Measurements from ENCODE around the gene SMAGP. TPM values are rescaled to one million over a fixed set of nuclear protein-coding genes. Genes with fewer than 3 reads are reported as not detected.
"Not testable (repeated sequence)": the region's sequence is repeated elsewhere in the genome, so short reads cannot be mapped to it uniquely, and the experiment has no call there.

SMAGP gene
- total RNA-seq, 2 donors from 2014 or later: 0.13 to 0.50 TPM

DNA sequence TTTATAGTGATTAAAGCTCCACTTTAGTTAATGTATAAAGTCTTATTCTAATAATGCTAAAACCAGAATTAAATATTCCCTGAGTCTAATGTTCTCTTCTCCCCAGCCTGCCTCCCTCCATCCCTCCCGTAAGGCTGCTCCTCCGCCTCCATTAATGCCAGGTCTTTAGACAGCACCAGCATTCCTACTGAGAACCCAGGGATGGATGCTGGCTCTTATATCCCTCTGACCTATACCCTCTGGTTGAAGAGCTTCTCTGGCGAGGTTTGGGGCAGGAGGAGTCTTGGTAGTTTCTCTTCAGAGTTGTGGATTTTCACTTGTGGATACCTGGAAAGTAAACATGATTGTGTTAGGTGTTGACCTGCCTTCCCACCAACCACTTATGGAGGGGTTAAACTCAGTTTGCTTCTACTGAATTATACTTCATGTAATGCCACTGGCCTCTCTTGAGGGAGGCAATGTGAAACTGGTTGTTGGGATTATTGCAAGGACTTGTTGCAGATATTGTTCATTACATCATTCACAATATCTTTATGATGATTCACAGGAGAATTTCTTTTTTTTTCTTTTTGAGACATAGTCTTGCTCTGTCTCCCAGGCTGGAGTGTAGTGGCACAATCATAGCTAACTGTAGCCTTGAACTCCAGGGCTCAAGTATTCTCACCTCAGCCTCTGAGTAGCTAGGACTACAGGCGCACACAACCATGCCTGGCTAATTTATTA, 11.1 kb upstream of the SMAGP start:
- Mint-ChIP-seq H3K27ac (peak overlapping the region; percentile 15), H3K27me3 (no peaks in the 10 kb centered on the region), H3K4me3 (no peak overlapping the region), H3K36me3 (ENCODE audit: low read depth) (peaks cover 51% of the 10 kb centered on the region), H3K4me1 (no peaks in the 10 kb centered on the region), H3K9me3 (no peaks in the 10 kb centered on the region)
- no peak for ATAC-seq (replicated peaks)

DNA sequence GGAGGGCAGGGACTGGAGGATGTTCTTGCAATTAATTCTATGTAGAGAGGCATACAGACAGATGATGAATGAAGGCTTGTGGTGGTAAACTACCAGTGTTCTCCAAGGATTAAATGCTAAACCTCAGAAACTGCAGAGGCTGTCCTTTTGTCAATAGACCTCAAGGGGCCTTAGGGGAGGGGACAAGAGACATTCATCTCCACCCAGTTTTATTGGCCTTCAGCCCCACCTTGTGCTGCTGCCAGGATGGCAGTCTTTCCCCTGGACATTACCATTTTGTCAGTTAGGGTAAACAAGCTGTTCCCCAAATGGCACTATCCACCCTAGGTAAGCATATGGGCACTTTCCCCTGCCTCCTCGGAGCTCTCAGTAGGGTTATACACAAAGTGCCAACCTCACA, 4.9 kb upstream of the SMAGP start:
- Mint-ChIP-seq H3K4me1 (peaks cover 9% of the 10 kb centered on the region), H3K27ac (no peak overlapping the region), H3K27me3 (no peaks in the 10 kb centered on the region), H3K36me3 (ENCODE audit: low read depth) (peaks cover under 1% of the 10 kb centered on the region), H3K9me3 (no peaks in the 10 kb centered on the region), H3K4me3 (no peak overlapping the region)
- ATAC-seq (replicated peaks): no peak

DNA sequence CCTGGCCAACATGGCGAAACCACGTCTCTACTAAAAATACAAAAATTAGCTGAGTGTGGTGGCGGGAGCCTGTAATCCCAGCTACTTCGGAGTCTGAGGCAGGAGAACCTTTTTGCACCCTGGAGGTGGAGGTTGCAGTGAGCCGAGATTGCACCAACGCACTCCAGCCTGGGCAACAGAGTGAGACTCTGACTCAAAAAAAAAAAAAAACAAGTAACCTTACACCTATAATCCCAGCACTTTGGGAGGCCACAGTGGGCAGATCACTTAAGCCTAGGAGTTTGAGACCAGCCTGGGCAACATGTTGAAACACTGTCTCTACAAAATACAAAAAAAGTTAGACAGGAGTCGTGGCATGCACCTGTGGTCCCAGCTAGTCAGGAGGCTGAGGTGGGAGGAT, 2.6 kb upstream of the SMAGP start:
- not testable (repeated sequence) for H3K9me3 Mint-ChIP-seq; H3K27ac Mint-ChIP-seq; H3K4me3 Mint-ChIP-seq; H3K27me3 Mint-ChIP-seq; ATAC-seq (replicated peaks); H3K36me3 Mint-ChIP-seq (ENCODE audit: low read depth); H3K4me1 Mint-ChIP-seq

DNA sequence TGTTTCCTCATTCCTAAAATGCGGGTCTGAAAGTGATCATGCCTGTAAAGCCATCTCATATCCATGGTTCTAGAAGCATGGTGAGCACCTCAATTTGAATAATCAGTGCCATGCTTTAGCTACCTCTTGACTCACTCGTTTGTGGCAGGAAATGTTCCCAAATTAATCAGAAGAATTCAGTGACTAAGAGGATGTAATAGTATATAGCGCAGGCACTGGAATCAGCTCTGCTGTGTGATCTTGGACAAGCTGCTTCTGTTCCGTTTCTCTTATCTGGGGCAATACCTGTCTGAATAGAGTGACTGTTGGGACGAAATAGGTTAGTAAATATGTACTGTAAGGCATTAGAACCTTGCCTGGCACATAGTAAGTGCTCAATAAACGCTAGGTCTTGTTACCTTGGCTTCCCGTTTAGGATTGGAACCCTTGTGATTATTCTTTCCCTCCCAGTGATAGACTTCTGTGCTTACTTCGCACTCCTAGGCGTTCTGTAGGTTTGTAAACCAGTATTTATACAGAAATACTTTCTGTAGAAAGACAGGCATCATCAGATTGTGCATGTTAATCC, 820 bp upstream of the SMAGP start:
- no peaks in the 10 kb centered on the region for H3K36me3 Mint-ChIP-seq (ENCODE audit: low read depth)
- H3K9me3 Mint-ChIP-seq: no peaks in the 10 kb centered on the region
- peak overlapping the region; percentile 90 for H3K4me3 Mint-ChIP-seq
- peak; percentile 89 for ATAC-seq (replicated peaks)
- H3K27me3 Mint-ChIP-seq: no peaks in the 10 kb centered on the region
- H3K27ac Mint-ChIP-seq: peak overlapping the region; percentile 53
- peaks cover 9% of the 10 kb centered on the region for H3K4me1 Mint-ChIP-seq

DNA sequence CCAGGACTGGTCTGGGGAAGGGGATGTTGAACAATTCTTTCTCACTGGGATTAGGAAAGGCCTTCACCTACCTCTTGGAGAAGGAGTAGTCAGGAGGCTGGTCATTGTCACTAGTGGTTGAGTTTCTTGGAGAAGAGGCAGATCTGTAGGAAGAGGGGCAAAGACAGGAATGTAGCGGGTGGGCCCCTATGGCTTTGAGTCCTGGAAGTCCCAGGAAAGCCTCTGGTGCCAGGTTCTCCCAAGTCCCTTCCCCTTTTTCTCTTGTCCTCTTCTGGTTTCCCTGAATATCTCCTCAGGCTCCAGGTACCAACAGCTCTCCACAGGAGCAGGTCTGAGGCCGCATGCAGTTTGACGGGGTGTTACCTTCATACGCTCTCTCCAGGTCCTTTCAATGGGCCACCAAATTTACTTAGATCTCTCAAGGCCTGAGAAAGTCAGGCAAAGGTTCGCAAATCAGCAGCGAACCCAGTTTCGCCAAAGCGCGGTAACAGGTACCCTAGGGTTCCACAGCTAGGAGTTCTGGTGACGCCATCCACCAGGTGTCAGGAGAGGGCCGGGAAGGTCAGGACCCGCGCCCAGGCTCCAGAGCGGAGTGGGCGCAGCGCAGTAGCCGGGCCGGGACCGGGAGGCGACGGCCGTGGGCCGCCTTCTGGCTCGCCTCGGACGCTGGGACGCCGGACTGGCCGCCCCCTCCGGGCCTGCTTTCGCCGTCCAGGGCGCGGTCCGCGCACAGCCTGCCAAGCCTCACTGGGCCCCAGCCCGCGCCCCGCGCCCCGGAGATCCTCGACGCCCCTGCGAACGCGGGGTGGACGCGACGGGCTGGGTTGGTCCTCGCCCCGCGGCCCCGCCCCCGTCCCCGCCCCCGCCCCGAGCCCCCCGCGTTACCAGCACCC, 795 bp downstream of the SMAGP start:
- peak; percentile 48 for ATAC-seq (replicated peaks)
- no peaks in the 10 kb centered on the region for H3K36me3 Mint-ChIP-seq (ENCODE audit: low read depth)
- no peaks in the 10 kb centered on the region for H3K27me3 Mint-ChIP-seq
- H3K4me3 Mint-ChIP-seq: peak overlapping the region; percentile 58
- H3K9me3 Mint-ChIP-seq: no peaks in the 10 kb centered on the region
- H3K27ac Mint-ChIP-seq: no peak overlapping the region
- H3K4me1 Mint-ChIP-seq: peaks cover 17% of the 10 kb centered on the region

DNA sequence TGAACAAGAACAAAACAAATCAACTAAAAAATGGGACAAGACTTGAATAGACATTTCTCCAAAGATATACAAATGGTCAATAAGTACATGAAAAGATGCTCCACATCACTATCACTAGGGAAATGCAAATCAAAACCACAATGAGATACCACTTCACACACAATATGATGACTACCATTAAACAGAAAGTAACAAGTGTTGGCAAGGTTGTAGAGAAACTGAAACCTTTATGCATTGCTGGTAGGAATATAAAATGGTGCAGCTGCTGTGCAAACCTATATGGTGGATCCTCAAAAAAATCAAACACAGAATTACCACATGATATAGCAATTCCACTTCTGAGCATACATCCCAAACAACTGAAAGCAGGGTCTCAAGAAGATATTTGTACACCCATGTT, 5.2 kb downstream of the SMAGP start:
- H3K27me3 Mint-ChIP-seq: no peaks in the 10 kb centered on the region
- peaks cover 8% of the 10 kb centered on the region for H3K4me1 Mint-ChIP-seq
- H3K36me3 Mint-ChIP-seq (ENCODE audit: low read depth): no peaks in the 10 kb centered on the region
- H3K4me3 Mint-ChIP-seq: peak overlapping the region; percentile 2
- no peak overlapping the region for H3K27ac Mint-ChIP-seq
- ATAC-seq (replicated peaks): peak; percentile 89
- no peaks in the 10 kb centered on the region for H3K9me3 Mint-ChIP-seq

DNA sequence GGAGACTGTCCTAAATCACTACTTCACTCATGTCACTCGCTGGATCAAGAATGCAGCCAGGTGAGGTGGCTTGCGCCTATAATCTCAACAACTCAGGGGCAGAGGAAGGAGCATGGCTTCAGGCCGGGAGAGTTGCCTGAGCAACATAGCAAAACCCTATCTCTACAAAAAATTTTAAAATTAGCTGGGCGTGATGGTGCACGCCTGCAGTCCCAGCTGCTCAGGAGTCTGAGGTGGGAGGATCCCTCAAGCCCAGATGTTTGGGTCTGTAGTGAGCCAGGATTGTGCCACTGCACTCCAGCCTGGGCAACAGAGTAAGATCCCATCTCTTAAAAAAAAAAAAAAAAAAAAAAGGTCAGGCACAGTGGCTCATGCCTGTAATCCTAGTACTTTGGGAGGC, 5.9 kb downstream of the SMAGP start:
- H3K27me3 Mint-ChIP-seq: no peaks in the 10 kb centered on the region
- H3K4me3 Mint-ChIP-seq: no peak overlapping the region
- no peaks in the 10 kb centered on the region for H3K36me3 Mint-ChIP-seq (ENCODE audit: low read depth)
- H3K4me1 Mint-ChIP-seq: peaks cover 8% of the 10 kb centered on the region
- H3K9me3 Mint-ChIP-seq: no peaks in the 10 kb centered on the region
- no peak overlapping the region for H3K27ac Mint-ChIP-seq
- ATAC-seq (replicated peaks): no peak

DNA sequence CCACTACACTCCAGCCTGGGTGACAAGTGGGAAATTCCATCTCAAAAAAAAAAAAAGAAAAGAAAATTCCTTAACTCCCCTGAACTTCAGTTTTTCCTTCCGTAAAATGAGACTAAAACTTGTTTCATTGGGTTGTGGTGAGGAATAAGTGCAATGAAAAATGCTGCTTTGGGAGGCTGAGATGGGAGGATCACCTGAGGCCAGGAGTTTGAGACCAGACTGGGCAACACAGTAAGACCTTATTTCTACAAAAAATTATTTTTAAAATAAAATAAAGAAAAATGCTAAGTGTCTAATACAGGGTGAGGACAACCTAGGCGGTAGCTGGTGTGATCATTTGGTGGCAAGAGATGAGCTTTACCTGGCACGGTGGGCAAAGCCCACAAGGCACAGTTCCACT, 6.9 kb downstream of the SMAGP start:
- H3K36me3 Mint-ChIP-seq (ENCODE audit: low read depth): no peaks in the 10 kb centered on the region
- no peaks in the 10 kb centered on the region for H3K9me3 Mint-ChIP-seq
- H3K4me3 Mint-ChIP-seq: no peak overlapping the region
- H3K27ac Mint-ChIP-seq: no peak overlapping the region
- ATAC-seq (replicated peaks): no peak
- no peaks in the 10 kb centered on the region for H3K27me3 Mint-ChIP-seq
- H3K4me1 Mint-ChIP-seq: peaks cover 8% of the 10 kb centered on the region

DNA sequence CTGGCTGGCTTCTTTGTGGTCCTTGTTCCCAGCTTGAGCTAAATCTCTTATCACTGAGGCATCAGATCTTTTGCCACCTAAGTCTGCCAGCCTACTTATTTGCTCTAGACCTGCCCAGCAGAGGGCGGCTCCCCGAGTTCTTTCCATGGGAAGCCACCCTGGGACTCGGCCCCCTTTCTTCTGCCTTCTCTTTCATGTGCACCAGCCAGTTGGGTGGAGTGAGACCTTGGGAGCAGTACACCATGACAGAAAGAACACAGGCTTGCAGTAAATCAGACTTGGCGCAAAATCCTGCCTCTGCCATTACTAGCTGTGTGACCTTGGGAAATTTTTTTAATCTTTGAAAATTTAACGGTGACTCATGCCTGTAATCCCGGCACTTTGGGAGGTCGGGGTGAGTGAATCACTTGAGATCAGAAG, 7.4 kb downstream of the SMAGP start:
- ATAC-seq (replicated peaks): peak; percentile 23
- H3K27me3 Mint-ChIP-seq: no peaks in the 10 kb centered on the region
- peaks cover 8% of the 10 kb centered on the region for H3K4me1 Mint-ChIP-seq
- H3K27ac Mint-ChIP-seq: no peak overlapping the region
- no peak overlapping the region for H3K4me3 Mint-ChIP-seq
- H3K36me3 Mint-ChIP-seq (ENCODE audit: low read depth): no peaks in the 10 kb centered on the region
- no peaks in the 10 kb centered on the region for H3K9me3 Mint-ChIP-seq

DNA sequence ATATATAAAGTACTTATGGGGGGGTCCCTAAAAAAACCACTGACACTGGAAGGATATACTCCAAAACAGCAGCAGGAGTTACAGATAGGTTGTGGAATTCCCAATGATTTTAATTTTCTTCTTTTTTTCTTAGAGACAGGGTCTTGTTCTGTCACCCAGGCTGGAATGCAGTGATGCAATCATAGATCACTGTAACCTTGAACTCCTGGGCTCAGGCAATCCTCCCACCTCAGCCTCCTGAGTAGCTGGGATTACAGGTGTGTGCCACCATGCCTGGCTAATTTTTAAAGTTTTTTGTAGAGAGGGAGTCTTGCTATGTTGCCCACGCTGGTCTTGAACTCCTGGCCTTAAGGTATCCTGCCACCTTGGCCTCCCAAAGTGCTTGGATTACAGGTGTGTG, 10.6 kb downstream of the SMAGP start:
- H3K4me3 Mint-ChIP-seq; H3K36me3 Mint-ChIP-seq (ENCODE audit: low read depth); H3K4me1 Mint-ChIP-seq; H3K27ac Mint-ChIP-seq; ATAC-seq (replicated peaks); H3K27me3 Mint-ChIP-seq; H3K9me3 Mint-ChIP-seq: not testable (repeated sequence)

DNA sequence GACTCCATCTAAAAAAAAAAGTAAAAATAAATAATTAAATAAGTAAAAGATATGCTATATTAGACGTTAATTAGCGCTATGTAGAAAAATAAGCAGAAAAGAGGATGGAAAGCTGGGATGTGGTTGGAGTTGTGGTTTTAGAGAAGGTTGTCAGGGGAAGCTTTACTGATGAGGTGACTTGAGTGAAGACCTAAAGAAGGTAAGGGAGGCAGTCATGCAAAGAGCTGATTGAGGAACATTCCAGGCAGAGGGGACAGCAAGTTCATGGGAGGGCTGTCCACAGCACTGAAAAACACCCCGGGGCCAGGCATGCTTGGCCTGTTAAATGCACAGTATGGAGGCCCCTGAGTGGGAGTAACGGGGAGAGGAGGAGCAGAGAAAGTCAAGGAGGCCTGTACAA, 15.7 kb downstream of the SMAGP start:
- H3K36me3 Mint-ChIP-seq (ENCODE audit: low read depth): no peaks in the 10 kb centered on the region
- no peaks in the 10 kb centered on the region for H3K9me3 Mint-ChIP-seq
- ATAC-seq (replicated peaks): no peak
- H3K27ac Mint-ChIP-seq: no peak overlapping the region
- H3K4me3 Mint-ChIP-seq: no peak overlapping the region
- no peaks in the 10 kb centered on the region for H3K4me1 Mint-ChIP-seq
- no peaks in the 10 kb centered on the region for H3K27me3 Mint-ChIP-seq

DNA sequence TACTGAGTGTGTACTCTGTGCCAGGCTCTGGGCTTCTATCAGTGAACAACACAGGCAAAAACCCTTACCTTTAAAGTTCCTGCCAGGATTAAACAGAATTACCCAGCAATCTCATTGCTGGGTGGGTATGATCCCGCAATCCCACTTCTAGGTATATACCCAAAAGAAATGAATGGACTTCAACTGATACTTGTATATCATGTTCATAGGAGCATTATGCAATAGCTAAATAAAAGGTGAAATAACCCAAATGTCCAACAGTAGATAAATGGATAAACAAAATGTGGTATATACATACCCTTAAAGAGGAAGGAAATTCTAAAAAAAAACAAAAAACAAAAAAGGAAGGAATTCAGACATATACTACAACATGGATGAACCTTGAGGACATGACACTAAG, 16.9 kb downstream of the SMAGP start:
- peaks cover 3% of the 10 kb centered on the region for H3K4me1 Mint-ChIP-seq
- no peak for ATAC-seq (replicated peaks)
- no peak overlapping the region for H3K4me3 Mint-ChIP-seq
- no peaks in the 10 kb centered on the region for H3K9me3 Mint-ChIP-seq
- H3K36me3 Mint-ChIP-seq (ENCODE audit: low read depth): no peaks in the 10 kb centered on the region
- H3K27ac Mint-ChIP-seq: no peak overlapping the region
- no peaks in the 10 kb centered on the region for H3K27me3 Mint-ChIP-seq

DNA sequence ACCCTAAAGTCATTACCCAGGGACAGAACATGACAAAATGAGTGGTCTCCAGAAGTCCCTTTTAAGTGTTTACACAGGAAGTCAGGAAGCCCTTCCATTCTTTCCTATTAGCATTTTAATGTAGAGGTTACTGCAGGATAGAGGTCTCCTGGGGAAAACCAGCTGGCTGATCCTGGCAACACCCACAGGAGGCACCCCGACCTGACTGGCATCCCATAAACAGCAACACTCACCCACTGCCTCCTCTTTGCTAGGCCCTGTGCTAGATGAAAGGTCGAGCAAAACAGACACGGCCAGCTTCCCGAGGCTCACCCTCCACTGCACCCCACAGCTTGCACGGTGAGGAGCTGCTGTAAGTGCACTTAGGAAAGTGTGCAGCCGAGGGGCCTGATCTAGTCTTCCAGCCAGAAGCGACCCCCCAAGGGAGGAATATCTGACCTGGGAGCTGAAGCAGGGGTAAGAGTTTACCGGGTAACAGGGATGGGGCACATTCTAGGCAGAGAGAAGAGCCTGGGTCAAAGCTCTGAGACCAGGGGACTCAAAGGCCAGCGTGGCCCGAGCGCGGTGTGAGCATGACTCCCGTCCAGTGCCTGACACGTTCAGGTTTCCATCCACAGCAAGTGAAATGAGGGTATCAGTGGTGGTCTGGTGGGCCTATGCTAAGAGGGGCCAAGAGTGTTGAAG, 22.6 kb downstream of the SMAGP start:
- H3K4me1 Mint-ChIP-seq: peaks cover 26% of the 10 kb centered on the region
- H3K36me3 Mint-ChIP-seq (ENCODE audit: low read depth): peaks cover 39% of the 10 kb centered on the region
- H3K4me3 Mint-ChIP-seq: peak overlapping the region; percentile 68
- no peak for ATAC-seq (replicated peaks)
- H3K9me3 Mint-ChIP-seq: no peaks in the 10 kb centered on the region
- peak overlapping the region; percentile 91 for H3K27ac Mint-ChIP-seq
- H3K27me3 Mint-ChIP-seq: no peaks in the 10 kb centered on the region

DNA sequence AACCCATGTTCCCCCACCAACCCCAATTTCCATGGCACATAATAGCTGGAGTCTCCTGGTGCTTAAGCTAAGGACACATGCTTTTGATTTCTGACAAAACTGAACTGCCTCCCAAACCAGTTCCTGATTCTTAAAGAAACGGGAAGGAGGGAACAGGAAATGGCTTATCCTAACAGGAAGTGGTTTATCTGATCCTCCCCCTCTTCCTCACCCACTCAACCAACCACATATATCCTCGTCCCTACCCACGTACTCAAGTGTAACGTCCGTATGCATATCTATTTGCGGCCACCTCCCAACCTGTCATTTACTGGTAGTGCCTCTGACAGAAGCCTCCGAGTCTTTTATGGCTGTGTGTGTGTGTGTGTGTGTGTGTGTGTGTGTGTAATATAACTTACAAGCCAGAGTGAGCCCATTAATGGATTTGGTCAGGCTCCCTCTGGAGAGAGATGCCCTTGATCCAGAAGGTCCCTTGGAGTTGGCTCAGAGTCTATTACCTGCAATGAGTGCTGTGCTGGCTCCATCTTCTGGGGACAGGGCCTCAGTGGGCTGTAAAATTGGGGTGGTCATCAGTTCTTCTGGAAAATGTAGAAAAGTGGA, 23.9 kb downstream of the SMAGP start:
- Mint-ChIP-seq H3K27me3 (no peaks in the 10 kb centered on the region), H3K9me3 (no peaks in the 10 kb centered on the region), H3K27ac (peak overlapping the region; percentile 91), H3K36me3 (ENCODE audit: low read depth) (peaks cover 52% of the 10 kb centered on the region), H3K4me3 (peak overlapping the region; percentile 68), H3K4me1 (peaks cover 30% of the 10 kb centered on the region)
- ATAC-seq (replicated peaks): peak; percentile 83

All from activated T-helper 17 cell treated with anti-CD3 and anti-CD28 coated beads, Interleukin-2, amount 50 U/mL, for 72 hours (primary cell).